HEK293 (cell line): ENCODE measurements around the gene SLA2.

Experiments used
- CTCF ChIP-seq: fragments of 450-650 bp; formaldehyde crosslinking; IDR thresholded peaks from 2 replicates; pipeline ENCODE4 v1.5.1; 2016; ENCODE audit warnings: missing biosample characterization, missing genetic modification characterization
- GLIS2 ChIP-seq: fragments of 450-650 bp; formaldehyde crosslinking; IDR thresholded peaks from 2 replicates; pipeline ENCODE4 v1.5.1; 2016; ENCODE audit warnings: missing biosample characterization, missing genetic modification characterization
- MEIS1 ChIP-seq: sonication (generic); formaldehyde crosslinking; IDR thresholded peaks from 2 replicates; pipeline ENCODE4 v1.8.1; 2022; ENCODE audit warnings: missing genetic modification reagents, mild to moderate bottlenecking, borderline replicate concordance
- REPIN1 ChIP-seq: fragments of 450-650 bp; formaldehyde crosslinking; IDR thresholded peaks from 2 replicates; pipeline ENCODE4 v1.5.1; 2017; ENCODE audit warnings: missing biosample characterization, missing genetic modification characterization, low read depth
- REST ChIP-seq: fragments of 450-650 bp; formaldehyde crosslinking; IDR thresholded peaks from 2 replicates; pipeline ENCODE4 v1.5.1; 2016; ENCODE audit warnings: missing biosample characterization, missing genetic modification characterization
- TRIM28 ChIP-seq: IDR thresholded peaks from 2 replicates; pipeline ENCODE4 v1.6.1; 2011; ENCODE audit warnings: low read length, control low read depth, borderline replicate concordance
- ZNF157 ChIP-seq: fragments of 450-650 bp; formaldehyde crosslinking; IDR thresholded peaks from 2 replicates; pipeline ENCODE4 v1.5.1; 2016; ENCODE audit warnings: missing biosample characterization, missing genetic modification characterization
- ZNF221 ChIP-seq: fragments of 450-650 bp; formaldehyde crosslinking; IDR thresholded peaks from 2 replicates; pipeline ENCODE4 v1.5.1; 2017; ENCODE audit warnings: missing biosample characterization, missing genetic modification characterization, borderline replicate concordance
- ZNF280D ChIP-seq: fragments of 450-650 bp; formaldehyde crosslinking; IDR thresholded peaks from 2 replicates; pipeline ENCODE4 v1.5.1; 2016; ENCODE audit warnings: missing biosample characterization, missing genetic modification characterization
- ZNF830 ChIP-seq: fragments of 450-650 bp; IDR thresholded peaks from 2 replicates; pipeline ENCODE4 v1.5.0; 2018; ENCODE audit warnings: missing biosample characterization, missing genetic modification characterization, low read depth, mild to moderate bottlenecking, moderate library complexity

GRCh38 chr20:36576081-36576445 lies 69.9 kb downstream of the SLA2 start:
- TF ChIP-seq ZNF280D (no peak), TRIM28 (no peak), GLIS2 (tag by site-specific recombination) (no peak), ZNF157 (no peak), REPIN1 (tag by site-specific recombination) (no peak), REST (tag by site-specific recombination) (no peak), CTCF (no peak), ZNF830 (tag by site-specific recombination) (no peak), MEIS1 (CRISPR knock-in tag) (no peak), ZNF221 (tag by site-specific recombination) (no peak)
